Neural crest cell (in vitro differentiated cells): ENCODE measurements around the gene SPECC1. TPM values are rescaled to one million over a fixed set of nuclear protein-coding genes. Genes with fewer than 3 reads are reported as not detected.

Experiments used
- DNase-seq: peaks from one replicate; pipeline ENCODE4 v3.0.0; 2021; ENCODE audit warnings: low read depth, mixed read lengths, low spot score
- H3K27ac Mint-ChIP-seq: one replicate; pipeline ENCODE4 v1.8.0; 2021; ENCODE audit warnings: mild to moderate bottlenecking, mixed read lengths; ENCODE audit not compliant: unreplicated experiment
- H3K27me3 Mint-ChIP-seq: 2 replicates; pipeline ENCODE4 v1.8.0; 2021; ENCODE audit warnings: low read depth, mild to moderate bottlenecking, mixed read lengths
- H3K36me3 Mint-ChIP-seq: 2 replicates; pipeline ENCODE4 v1.8.0; 2021; ENCODE audit warnings: low read depth, mild to moderate bottlenecking, mixed read lengths
- H3K4me1 Mint-ChIP-seq: 2 replicates; pipeline ENCODE4 v1.8.0; 2021; ENCODE audit warnings: mixed read lengths
- H3K4me3 Mint-ChIP-seq: one replicate; pipeline ENCODE4 v1.8.0; 2021; ENCODE audit warnings: mild to moderate bottlenecking, mixed read lengths
- H3K9me3 Mint-ChIP-seq: 2 replicates; pipeline ENCODE4 v1.8.0; 2021; ENCODE audit warnings: mixed read lengths
- CTCF ChIP-seq: fragments of 200-600 bp; sonication (generic); conservative IDR thresholded peaks from 2 replicates; pipeline ENCODE4 v1.5.0; 2021; ENCODE audit warnings: antibody characterized with exemption, mild to moderate bottlenecking
- total RNA-seq: library from RNA; stranded (reverse); gene quantifications from 2 replicates; pipeline ENCODE4 v1.2.1, GENCODE V29; 2021

The SPECC1 gene
- total RNA-seq, 1 donor from 2014 or later: 71.0 TPM

- H3K36me3 Mint-ChIP-seq: peaks cover 51% of the 10 kb centered on the region
- no peak for TF ChIP-seq CTCF
- no peaks in the 10 kb centered on the region for H3K27me3 Mint-ChIP-seq
- no peaks in the 10 kb centered on the region for H3K4me1 Mint-ChIP-seq
- no peak overlapping the region for H3K4me3 Mint-ChIP-seq
- no peak for DNase-seq
- peaks cover 17% of the 10 kb centered on the region for H3K9me3 Mint-ChIP-seq
- H3K27ac Mint-ChIP-seq: no peak overlapping the region
Observed at GRCh38 chr17:20304961-20305360, 295.8 kb downstream of the SPECC1 start.

GRCh38 chr17:20306924-20307323 lies 297.8 kb downstream of the SPECC1 start:
- TF ChIP-seq CTCF: no peak
- Mint-ChIP-seq H3K27me3 (no peaks in the 10 kb centered on the region), H3K27ac (no peak overlapping the region), H3K4me3 (no peak overlapping the region), H3K9me3 (peaks cover 17% of the 10 kb centered on the region), H3K4me1 (no peaks in the 10 kb centered on the region), H3K36me3 (peaks cover 50% of the 10 kb centered on the region)
- DNase-seq: no peak

- Mint-ChIP-seq H3K9me3 (peaks cover 17% of the 10 kb centered on the region), H3K4me1 (no peaks in the 10 kb centered on the region), H3K27me3 (no peaks in the 10 kb centered on the region), H3K36me3 (peaks cover 53% of the 10 kb centered on the region), H3K4me3 (no peak overlapping the region), H3K27ac (no peak overlapping the region)
- no peak for TF ChIP-seq CTCF
- DNase-seq: no peak
Observed at GRCh38 chr17:20307326-20307910, 298.3 kb downstream of the SPECC1 start.

GRCh38 chr17:20310481-20310880 lies 301.3 kb downstream of the SPECC1 start:
- no peak for TF ChIP-seq CTCF
- H3K9me3 Mint-ChIP-seq: peaks cover 12% of the 10 kb centered on the region
- no peaks in the 10 kb centered on the region for H3K27me3 Mint-ChIP-seq
- no peaks in the 10 kb centered on the region for H3K4me1 Mint-ChIP-seq
- no peak for DNase-seq
- H3K4me3 Mint-ChIP-seq: no peak overlapping the region
- no peak overlapping the region for H3K27ac Mint-ChIP-seq
- H3K36me3 Mint-ChIP-seq: peaks cover 39% of the 10 kb centered on the region

GRCh38 chr17:20313306-20313705 lies 304.1 kb downstream of the SPECC1 start:
- H3K27ac Mint-ChIP-seq: no peak overlapping the region
- no peak overlapping the region for H3K4me3 Mint-ChIP-seq
- TF ChIP-seq CTCF: no peak
- peaks cover 3% of the 10 kb centered on the region for H3K9me3 Mint-ChIP-seq
- H3K4me1 Mint-ChIP-seq: no peaks in the 10 kb centered on the region
- no peaks in the 10 kb centered on the region for H3K27me3 Mint-ChIP-seq
- no peak for DNase-seq
- peaks cover 16% of the 10 kb centered on the region for H3K36me3 Mint-ChIP-seq
